GM03348 (cell line): ENCODE results near the gene SDR42E1.
A peak's percentile ranks its signal among the peaks of the same experiment; 100 is the strongest.
"Not testable (repeated sequence)": the region's sequence is repeated elsewhere in the genome, so short reads cannot be mapped to it uniquely, and the experiment has no call there.

Source experiments
- DNase-seq: peaks from one replicate; pipeline ENCODE4 v3.0.0; 2012; ENCODE audit warnings: low spot score

Gene SDR42E1

DNA sequence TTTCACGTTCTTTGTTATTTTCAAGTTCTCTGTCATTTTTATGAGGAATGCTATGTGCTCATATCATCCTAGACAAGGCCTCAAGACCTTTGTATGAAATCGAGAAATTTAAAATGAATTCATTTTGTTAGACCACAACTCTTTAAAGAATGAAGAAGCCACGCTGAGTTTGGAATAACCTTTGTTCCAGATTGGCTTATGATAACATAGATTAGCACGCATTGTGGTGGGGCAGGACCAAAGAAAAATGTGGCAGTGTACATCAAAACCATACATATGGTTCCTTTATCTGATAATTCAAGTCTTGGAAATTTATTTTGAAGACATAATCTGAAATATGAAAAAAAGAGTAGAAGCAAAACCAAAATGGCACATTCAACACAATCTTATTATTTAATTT lies 26.0 kb upstream of the SDR42E1 start:
- DNase-seq: no peak

DNA sequence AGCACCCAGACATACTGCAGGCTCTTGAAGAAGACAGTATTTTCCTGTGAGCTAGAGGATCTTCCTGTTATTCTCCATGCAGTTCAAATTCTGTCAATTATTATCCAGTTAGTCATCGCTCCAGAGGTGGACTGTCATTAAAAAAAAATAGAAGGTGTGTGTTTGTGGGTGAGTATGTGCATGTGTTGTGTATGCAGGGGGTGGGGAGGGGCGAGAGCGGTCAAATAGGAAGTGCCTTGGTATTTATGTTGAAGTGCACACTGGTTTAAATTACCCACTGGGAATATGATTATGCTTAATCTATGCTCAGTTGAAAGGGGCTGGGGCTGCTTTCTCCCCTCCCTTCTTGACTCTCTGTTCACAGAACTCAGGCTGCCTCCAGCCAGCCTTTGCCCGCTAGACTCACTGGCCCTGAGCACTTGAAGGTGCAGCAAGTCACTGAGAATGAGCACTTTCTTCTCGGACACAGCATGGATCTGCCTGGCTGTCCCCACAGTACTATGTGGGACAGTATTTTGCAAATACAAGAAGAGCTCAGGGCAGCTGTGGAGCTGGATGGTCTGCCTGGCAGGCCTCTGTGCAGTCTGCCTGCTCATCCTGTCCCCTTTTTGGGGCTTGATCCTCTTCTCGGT lies 23.8 kb upstream of the SDR42E1 start, which contains the start of gene HSD17B2:
HSD17B2 (plus strand) TSS at position 273 of the 632 bp plus-strand sequence; CDS start at position 445, 172 bp downstream.
- no peak for DNase-seq

DNA sequence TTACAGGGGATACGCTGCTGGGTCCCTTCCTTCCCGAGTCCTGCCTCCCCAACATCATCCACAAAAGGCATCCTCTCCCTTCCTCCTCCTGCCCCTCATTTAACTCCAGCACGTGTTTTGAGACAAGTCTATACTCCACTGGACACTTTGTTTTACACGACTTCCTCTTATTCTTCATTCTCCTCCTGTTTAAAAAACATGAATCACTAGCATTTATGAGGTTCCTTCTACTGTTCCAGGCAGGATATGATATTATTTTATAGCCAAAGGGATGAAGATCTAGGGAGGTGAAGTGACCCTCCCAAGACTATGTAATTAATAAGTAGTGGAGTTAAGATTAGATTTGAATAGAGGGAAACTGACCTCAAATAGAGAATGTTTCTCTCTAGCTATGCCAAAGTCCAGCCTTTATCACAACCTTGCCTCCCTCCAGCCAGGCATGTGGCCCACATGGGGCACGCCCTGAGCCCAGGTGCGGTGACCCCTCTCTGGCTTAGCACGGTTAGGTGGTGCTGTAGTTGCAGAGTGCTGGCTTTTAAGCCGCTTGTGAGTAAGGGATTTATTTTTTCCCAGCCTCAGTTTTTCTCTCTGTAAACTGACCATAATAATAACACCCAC lies 22.5 kb upstream of the SDR42E1 start:
- DNase-seq: no peak

DNA sequence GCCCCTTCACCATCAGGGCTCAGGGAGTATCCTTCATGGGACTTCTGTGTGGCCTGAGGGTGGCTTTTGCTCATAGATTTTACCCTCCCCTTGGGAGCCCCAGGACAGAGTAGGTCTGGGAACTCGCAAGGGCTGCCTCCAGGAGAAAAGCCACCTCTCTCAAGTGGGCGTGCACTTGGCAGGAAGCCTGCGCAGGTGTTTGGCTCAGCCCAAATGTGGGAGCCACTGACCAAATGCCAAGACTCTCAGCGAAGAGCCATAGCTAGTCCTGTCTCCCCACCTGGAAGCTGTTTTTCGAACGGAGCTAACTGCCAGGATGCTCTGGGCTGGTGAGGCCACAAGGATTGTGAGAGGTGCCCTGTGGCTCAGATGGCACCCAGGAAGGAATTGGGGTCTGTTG lies 21.7 kb upstream of the SDR42E1 start:
- DNase-seq: no peak

DNA sequence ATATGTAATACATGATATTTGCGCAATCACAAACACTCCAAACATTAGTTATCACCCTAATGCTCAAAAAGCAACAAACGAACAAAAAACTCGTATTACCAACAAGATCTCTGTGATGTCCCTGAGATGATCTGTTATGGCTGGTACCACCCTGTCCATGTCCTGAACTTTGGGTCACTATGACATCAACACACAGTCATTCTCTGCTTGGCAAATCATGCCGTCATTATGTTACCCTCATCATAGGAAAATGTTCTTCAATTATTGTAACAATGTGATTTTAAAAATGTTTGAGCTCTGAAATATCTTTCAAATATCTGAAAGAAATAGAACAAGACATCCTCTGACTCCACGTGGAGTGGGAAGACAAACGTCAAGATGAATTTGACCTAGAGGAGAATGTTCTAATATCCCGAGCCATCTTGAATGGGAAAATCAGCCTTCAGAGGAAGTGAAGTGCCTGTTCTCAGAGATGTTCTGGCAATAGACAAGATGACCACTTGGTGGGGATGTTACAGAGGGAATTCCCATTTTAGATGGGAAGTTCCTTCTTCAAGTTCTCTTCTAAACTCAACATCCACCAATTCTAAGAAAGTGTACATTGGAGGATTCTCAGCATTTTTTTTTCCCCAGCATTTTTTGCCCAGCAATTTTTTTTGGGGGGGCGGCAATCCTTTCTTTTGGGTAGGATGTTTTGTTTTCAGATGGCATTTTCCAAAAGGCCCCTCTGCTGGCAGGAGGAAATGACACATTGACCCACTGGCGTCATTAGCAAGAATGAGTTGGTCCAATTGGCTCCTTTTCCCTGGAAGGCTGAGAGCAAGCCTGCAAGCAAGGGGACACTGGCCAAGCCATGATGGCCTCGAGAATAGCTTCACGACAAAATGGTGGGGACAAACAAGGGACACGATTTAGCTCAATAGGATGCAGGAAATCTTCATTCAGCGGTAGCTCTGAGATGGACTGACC lies 20.1 kb upstream of the SDR42E1 start:
- DNase-seq: peak; percentile 86

DNA sequence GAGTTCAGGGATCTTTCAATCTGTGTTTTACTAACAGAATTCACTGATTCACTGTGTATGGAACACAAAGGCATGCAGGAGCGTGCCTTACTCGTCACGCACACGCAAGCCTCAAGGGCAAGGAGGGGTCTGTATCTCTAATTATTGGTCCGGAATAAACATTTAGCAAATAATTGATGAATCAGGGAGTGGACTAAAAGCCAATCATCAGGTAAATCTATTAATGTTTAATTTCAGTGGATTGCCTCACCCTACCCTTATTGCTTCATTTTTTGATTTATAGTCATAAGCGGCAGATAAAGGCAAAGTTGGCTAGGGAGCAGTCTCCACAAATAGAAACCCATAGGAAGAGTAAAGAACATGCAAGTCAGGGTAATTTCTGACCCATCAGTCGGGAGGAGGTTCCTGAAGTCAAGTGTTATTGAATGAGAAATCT lies 16.4 kb upstream of the SDR42E1 start:
- DNase-seq: no peak

DNA sequence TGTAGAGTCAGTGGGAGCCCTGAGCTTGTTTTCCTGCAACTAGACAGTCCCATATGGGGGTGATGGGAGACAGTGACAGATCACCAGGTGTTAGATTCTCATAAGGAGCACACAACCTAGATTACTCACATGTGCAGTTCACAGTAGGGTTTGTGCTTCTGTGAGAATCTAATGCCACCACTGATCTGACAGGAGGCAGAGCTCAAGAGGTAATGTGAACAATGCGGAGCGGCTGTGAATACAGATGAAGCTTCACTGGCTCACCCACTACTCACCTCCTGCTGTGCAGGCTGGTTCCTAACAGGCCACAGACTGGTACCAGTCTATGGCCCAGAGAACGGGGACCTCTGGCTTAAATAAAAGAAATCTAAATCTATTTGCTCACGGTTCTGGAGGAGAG lies 13.6 kb upstream of the SDR42E1 start:
- no peak for DNase-seq

DNA sequence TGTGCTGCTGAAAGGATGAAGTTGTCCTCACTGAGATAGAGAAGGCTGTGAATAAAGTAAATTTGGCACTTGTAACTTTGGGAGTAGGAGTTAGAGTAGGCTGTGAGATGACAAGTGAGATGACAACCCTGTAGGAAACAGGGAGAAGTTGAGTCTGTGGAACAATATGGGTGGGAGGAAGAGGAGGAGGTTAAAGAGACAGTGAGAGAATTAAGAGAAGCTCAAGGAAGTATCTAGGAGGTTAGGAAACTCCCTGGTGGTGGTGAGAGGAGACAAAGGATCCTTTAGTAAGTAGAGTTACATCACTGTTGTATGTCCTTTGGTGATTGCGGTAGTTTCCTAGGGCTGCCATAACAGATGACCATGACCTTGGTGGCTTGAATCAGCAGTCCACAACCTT lies 13.0 kb upstream of the SDR42E1 start:
- no peak for DNase-seq

DNA sequence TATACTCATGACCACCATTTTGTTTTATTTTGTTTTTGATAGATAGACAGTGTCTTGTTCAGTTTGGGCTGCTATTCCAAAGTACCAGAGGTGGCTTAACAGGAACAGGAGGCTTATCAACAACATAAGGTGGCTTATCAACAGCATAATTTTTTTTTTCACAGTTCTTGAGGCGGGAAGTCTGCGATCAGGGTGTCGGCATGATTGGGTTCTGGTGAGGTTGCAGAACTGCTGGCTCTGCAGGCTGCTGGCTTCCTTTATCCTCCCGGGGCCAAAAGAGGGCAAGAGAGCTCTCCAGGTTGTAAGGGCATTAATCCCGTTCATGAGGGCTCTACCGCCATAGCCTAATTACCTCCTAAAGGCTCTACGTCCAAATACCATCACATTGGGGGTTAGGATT lies 11.9 kb upstream of the SDR42E1 start:
- DNase-seq: no peak

DNA sequence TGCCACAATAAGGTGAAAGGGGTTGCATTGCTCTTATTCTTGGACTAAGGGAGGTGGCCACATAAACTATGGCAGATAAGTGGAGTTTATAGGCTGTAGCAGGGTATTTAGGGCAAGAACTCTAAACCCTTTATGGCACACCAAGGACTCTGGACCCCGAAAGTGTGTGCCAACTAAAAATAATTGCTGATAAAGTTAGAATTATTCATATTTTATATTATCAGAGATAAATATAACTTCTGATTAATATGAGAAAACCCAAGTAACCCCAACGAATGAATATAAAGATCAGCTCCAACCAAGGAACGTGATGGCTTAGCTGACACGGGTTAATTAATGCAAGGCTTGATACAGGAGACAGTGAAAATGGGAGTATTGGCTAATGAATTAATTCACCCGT lies 8.8 kb upstream of the SDR42E1 start:
- DNase-seq: no peak

DNA sequence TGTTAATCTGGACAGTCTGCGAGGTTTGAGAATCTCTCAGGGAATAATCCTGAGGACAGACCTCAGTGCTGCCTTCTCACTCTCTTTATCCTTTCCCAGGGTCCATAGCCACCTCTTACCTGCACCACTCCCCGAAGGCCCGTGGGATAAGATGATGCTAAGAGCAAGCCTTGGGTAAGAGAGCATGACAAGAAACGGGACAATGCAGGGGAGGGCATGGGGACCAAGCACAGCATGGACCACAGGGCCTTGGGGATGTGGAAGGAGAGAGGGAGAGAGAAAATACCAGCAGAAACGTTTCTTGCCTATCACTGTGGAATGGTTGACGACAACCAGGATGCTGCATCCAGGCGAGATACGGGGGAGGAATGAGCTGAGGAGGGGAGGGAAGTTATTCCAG lies 8.3 kb upstream of the SDR42E1 start:
- no peak for DNase-seq

DNA sequence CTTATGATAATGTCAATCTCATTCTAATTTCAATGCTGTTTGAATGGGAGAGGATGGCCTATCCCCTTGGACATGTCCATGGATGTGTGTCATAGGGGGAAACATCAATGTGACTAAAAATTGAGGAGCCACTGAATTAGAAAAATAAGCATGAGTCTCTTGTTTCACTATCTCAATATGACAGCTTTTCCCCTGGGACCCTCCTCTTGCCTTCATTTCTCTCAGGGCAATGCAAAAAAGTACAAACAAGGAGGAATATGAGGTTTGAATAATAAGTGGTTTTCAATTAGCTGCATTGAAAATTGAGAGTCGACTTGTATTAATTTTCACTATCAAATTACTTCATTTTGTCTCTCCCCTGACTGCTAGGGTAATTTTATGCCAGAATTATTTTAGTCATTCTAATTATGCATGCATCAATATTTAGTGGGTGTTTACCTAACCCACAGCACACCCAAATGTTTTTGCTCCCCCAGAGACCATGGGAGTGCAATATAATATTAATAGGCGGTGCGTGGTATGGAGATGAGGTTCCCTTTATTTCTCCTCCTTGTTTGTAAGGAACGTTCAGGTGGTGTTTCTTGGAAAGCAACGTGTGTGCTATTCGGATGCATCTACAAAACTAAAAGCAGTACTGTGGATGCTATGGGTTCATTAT lies 6.8 kb upstream of the SDR42E1 start:
- no peak for DNase-seq

DNA sequence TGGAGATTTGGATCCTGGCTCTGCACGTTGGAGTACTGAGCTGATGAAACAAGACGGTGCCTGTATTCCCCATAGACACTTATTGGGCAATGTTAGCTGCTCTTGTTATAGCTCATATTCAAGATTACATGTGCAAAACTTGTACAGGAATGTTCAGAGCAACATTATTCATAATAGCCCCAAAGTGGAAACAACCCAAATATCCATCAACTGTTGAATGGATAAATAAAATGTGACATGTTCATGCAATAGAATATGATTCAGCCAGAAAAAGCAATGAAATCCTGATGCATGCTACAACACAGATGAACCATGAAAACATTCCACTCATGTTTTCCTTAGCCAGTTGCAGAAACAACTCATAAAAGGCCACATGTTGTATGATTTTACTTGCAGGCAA lies 5.7 kb upstream of the SDR42E1 start:
- DNase-seq: peak; percentile 65

DNA sequence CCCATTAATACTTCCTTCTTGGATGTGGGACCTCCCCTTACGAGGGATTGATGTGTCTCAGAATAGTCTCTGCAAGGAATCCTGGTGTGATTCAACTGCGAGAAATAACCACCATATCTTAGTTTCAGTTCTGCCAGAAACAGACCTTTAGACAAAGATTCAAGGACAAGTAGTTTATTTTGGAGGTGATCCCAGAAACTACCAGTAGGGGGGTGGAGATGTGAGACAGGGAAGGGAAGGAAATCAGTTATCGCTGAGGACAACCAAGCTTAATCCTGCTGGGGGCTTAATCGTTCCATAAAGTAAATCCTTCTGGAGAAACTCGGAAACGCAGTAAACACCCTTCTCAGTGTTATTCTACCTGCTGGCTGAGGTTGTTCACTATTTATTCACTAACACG lies 5.0 kb upstream of the SDR42E1 start:
- DNase-seq: peak; percentile 50

DNA sequence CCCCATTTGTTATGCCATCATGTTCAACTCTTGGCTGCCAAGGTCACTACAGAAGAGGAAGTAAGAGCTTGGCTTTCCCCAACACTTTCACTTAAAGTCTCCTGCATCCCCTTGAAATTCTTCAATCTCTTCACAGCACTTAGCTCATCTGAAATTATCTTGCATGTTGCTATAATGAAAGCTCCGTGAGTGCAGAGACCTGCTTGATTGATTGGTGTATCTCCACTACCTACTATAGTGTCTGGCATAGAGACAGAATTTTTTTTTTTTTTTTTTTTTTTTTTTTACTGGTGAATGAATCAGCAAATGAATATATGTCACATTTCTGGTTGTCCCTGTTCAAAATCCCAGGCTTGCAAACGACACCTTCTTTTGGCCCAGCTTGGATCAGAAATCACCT lies 1.9 kb upstream of the SDR42E1 start:
- DNase-seq: no peak

DNA sequence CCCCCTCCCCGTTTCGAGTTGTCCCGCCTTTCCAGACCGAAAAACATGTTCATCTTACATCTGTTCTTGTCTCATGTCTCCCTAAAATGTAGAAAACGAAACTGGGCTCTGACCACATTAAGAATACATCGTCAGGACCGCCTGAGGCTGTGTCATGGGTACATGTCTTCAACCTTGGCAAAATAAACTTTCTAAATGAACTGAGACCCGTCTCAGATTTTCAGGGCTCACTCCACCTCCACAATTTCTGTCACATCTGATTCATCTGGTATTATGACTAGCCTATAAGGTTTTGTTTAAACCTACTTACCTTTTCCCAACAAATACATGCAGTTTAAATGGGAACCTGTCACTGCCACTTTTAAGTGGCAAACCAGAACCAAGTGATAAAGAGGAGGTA lies 621 bp downstream of the SDR42E1 start:
- DNase-seq: no peak

DNA sequence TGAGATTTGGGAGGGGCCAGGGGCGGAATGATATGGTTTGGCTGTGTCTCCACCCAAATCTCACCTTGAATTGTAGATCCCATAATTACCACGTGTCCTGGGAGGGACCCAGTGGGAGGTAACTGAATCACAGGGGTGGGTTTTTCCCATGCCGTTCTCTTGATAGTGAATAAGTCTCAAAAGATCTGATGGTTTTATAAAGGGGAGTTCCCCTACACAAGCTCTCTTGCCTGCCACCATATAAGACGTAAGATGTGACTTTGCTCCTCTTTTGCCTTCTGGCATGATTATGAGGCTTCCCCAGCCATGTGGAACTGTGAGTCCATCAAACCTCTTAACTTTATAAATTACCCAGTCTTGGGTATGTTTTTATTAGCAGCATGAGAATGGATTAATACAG lies 1.5 kb downstream of the SDR42E1 start:
- DNase-seq: not testable (repeated sequence)

DNA sequence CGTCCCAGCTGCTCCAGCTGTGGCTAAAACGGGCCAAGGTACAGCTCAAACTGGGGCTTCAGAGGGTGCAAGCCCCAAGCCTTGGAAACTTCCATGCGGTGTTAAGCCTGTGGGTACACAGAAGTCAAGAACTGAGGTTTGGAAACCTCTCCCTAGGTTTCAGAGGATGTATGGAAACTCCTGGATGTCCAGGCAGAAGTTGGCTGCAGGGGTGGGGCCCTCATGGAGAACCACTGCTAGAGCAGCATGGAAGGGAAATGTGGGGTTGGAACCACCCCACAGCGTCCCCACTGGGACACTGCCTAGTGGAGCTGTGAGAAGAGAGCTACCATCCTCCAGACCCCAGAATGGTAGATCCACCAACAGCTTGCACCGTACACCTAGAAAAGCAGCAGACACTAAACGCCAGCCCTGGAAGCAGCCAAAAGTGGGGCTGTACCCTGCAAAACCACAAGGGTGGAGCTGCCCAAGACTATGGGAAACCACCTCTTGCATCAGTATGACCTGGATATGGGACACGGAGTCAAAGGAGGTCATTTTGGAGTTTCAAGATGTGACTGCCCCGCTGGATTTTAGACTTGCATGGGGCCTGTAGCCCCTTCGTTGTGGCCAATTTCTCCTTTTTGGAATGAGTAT lies 2.2 kb downstream of the SDR42E1 start:
- no peak for DNase-seq

DNA sequence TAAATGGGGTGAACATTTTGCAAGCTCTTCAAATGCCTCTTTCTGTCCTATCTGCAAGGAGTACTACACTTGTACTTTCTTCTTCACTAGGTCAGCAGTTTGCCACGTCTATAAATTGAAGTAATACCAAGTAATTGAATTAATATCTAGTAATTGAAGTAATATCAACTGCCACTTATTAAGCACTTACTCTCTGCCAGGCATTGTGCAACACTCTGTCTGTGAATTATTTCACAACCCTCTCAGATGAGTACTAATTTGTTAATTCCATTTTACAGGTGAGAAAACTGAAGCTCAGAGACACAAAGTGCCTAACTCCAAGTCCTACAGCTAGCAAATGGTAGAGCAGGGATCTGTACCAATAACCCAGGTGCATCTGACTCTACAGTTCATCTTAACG lies 4.1 kb downstream of the SDR42E1 start:
- DNase-seq: no peak

DNA sequence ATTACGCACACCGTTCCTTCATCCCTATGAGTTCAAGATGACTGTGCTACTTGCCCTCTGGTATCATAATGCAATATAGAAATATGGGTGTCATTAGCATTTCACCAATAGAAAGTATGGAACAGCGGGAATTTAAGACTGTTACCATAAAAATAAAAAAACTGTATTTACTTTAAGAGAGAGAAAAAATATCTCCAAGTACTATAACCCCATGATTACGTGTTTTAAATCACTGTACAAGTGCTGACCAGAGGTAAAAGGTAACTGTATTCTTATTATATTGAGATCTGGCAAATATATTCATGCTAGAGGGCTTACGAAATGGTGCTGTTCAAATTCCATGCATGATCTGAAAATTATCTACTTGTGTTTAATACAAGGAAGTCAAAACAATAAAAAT lies 5.2 kb downstream of the SDR42E1 start:
- no peak for DNase-seq

DNA sequence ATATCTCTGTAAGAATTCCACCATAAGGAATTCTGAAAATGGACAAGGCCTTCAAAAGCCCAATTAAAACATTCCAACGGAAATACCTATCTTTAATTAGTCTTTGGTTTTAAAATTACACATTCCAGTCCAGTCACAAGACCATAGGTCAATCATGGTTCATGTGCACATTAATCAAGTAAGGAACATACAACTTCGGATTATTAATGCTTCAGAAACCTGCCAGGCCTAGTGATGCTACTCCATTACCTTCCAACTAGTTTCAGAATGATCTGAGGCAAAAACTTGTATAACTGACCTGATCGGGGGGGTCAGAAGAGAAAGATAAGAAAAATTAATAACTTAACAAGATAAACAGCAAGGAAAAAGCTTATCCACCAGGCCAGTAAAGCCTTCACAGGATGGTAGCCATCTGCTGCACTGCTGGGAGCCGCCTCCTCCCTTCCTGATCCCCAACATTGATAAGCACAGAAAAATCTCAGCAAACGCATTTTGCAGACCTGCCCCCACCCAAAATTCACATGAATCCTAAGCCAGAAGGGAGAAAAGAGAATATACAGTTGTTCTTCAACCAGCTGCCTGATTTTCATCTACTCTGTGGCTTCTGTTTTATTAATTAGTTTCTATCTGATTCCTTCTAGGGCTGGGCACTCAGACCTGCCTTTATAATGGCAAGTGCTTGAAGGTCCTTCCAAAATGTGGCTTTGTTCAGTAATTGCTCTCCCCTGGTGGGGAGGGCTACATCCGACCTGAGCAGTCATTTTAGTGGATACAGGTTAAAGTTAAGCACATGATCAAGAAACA lies 6.0 kb downstream of the SDR42E1 start:
- no peak for DNase-seq
